Panc1 (cell line): ENCODE results near the gene RNF115. TPM values are rescaled to one million over a fixed set of nuclear protein-coding genes. Genes with fewer than 3 reads are reported as not detected.
"Not testable (repeated sequence)": the region's sequence is repeated elsewhere in the genome, so short reads cannot be mapped to it uniquely, and the experiment has no call there.

Experiments
- ATAC-seq: fragments of 200-7000 bp; cut with Tn5 transposase; 2 replicates; pipeline ENCODE4 v1.9.1; 2020; ENCODE audit warnings: mild to moderate bottlenecking, moderate library complexity
- BruUV-seq: library from RNA; stranded (reverse); fragments of 400-500 nt; replicated peaks from 2 replicates; lab custom pipeline; 2021; lab: Mats Ljungman, UMichigan
- CTCF ChIA-PET: fragments of 300-600 bp; sonication (Branson Sonifier 250); formaldehyde crosslinking; loops from one replicate; lab custom pipeline; 2022; ENCODE audit warnings: antibody characterized with exemption; lab: Charles Lee
- POLR2A ChIA-PET: fragments of 300-600 bp; sonication (Branson Sonifier 250); formaldehyde crosslinking; loops from one replicate; lab custom pipeline; 2022; ENCODE audit warnings: antibody characterized with exemption; lab: Charles Lee
- DNase-seq: peaks from one replicate; pipeline ENCODE4 v3.0.0-alpha.2; 2010; ENCODE audit warnings: low read depth, low spot score
- H3K27ac ChIP-seq: 2 replicates; pipeline ENCODE4 v1.5.1; 2011; ENCODE audit warnings: mild to moderate bottlenecking, low read length, inconsistent platforms
- H3K27me3 ChIP-seq: fragments of 200-500 bp; sonication (Bioruptor generic); 2 replicates; pipeline ENCODE4 v1.6.0; 2014; ENCODE audit warnings: low read length, inconsistent platforms; ENCODE audit not compliant: control insufficient read depth, insufficient read depth
- H3K36me3 ChIP-seq: fragments of 200-500 bp; sonication (Bioruptor generic); 2 replicates; pipeline ENCODE4 v1.5.1; 2014; ENCODE audit warnings: inconsistent platforms, mild to moderate bottlenecking, low read length, moderate library complexity; ENCODE audit not compliant: control insufficient read depth, insufficient read depth
- H3K4me1 ChIP-seq: 2 replicates; pipeline ENCODE4 v1.5.1; 2011; ENCODE audit warnings: inconsistent platforms, mild to moderate bottlenecking, low read length, moderate library complexity; ENCODE audit not compliant: control insufficient read depth, insufficient read depth
- H3K4me3 ChIP-seq, 2 experiments: 2 replicates each; pipeline ENCODE4 v1.5.1; 2011 to 2012; ENCODE audit warnings: low read depth in 2 of 2, low read length in 2 of 2, mild to moderate bottlenecking in 2 of 2, inconsistent platforms in 1 of 2, moderate library complexity in 1 of 2
- H3K9me3 ChIP-seq: fragments of 200-500 bp; sonication (Bioruptor generic); 2 replicates; pipeline ENCODE4 v1.5.1; 2014; ENCODE audit warnings: low read depth, mild to moderate bottlenecking, inconsistent platforms, low read length, moderate library complexity; ENCODE audit not compliant: control insufficient read depth, insufficient read depth
- CTCF ChIP-seq: fragments of 450-650 bp; IDR thresholded peaks from 2 replicates; pipeline ENCODE4 v1.5.1; 2017; ENCODE audit warnings: mild to moderate bottlenecking
- POLR2AphosphoS5 ChIP-seq: IDR thresholded peaks from 2 replicates; pipeline ENCODE4 v1.6.1; 2012; ENCODE audit warnings: mild to moderate bottlenecking, low read depth, low read length, moderate library complexity
- REST ChIP-seq, 2 experiments: IDR thresholded peaks; 2 replicates each; pipeline ENCODE4 v1.6.1; 2011 to 2012; ENCODE audit warnings: low read depth in 2 of 2, control low read depth in 1 of 2, low read length in 1 of 2, mild to moderate bottlenecking in 1 of 2, moderate library complexity in 1 of 2; ENCODE audit not compliant: insufficient read depth in 1 of 2
- SIN3A ChIP-seq: IDR thresholded peaks from 2 replicates; pipeline ENCODE4 v1.6.1; 2012; ENCODE audit warnings: low read depth, mild to moderate bottlenecking, low read length, moderate library complexity, borderline replicate concordance; ENCODE audit not compliant: insufficient read depth
- TCF7L2 ChIP-seq: IDR thresholded peaks from 2 replicates; pipeline ENCODE4 v1.6.1; 2011; ENCODE audit warnings: mild to moderate bottlenecking, low read depth, low read length, inconsistent platforms
- in situ Hi-C: cut with HindIII; loops from 2 replicates; pipeline ENCODE4 v1.10.0; 2016; ENCODE audit warnings: low sequenced_read_pairs, low pct_unique_long_range_greater_than_20kb
- intact Hi-C: fragments of 100-400 bp; cut with micrococcal nuclease; formaldehyde crosslinking; loops from one replicate; pipeline ENCODE4 v1.10.0; 2022; ENCODE audit not compliant: unreplicated experiment
- total RNA-seq: library from RNA; stranded (reverse); gene quantifications from one replicate; pipeline ENCODE4 v1.2.1, GENCODE V29; 2021; ENCODE audit not compliant: unreplicated experiment

The RNF115 gene
- total RNA-seq, 1 experiment from 2014 or later, result 14.5 TPM

DNA sequence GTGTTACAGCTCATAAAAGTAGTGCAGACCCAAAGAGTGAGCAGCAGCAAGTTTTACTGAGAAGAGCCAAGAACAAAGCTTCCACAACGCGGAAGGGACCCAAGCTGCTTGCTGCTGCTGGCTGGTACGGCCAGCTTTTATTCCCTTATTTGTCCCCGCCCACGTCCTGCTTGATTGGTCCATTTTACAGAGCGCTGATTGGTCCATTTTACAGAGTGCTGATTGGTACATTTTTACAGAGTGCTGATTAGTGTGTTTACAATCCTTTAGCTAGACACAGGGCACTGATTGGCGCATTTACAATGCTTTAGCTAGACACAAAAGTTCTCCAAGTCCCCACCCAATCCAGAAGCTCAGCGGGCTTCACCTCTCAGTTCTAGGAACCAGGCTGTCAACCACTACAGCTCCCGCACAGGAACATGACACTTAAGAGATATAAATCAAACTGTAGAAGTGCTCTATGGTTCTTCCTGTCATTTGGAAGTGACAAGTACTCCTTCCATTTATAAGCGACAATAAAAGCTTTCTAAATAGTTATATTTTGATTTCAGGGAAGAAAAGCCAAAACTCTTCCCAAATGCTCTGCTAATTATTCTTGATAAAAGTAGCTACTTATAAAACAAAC lies 28.5 kb downstream of the RNF115 start:
- DNase-seq (no peak), ATAC-seq (no peak)
- no peak overlapping the region for H3K4me3 ChIP-seq
- H3K36me3 ChIP-seq, result no peaks in the 10 kb centered on the region
- no peak for TF ChIP-seq REST (IDR thresholded peaks at IDR 0.05; ENCODE audit: insufficient read depth in 1 of 2, low read depth in 2 of 2, low read length in 1 of 2)
- TF ChIP-seq CTCF, result no peak
- no peak for TF ChIP-seq SIN3A
- TF ChIP-seq POLR2AphosphoS5, result no peak
- no peak for TF ChIP-seq TCF7L2
- ChIA-PET POLR2A (interaction anchor here (0.7 kb wide), 1 partner anchor 10 kb away, joined by 6 read pairs; no protein-coding TSS in a partner anchor), CTCF (no interaction called here)
- H3K27ac ChIP-seq, result no peak overlapping the region
- intact Hi-C loops (no loop called here), in situ Hi-C loops (no loop called here)
- H3K9me3 ChIP-seq, result peaks cover 16% of the 10 kb centered on the region; the same call in 1 of the 2 replicates
- BruUV-seq, result no TSS peak
- no peaks in the 10 kb centered on the region for H3K27me3 ChIP-seq
- H3K4me1 ChIP-seq, result no peaks in the 10 kb centered on the region

DNA sequence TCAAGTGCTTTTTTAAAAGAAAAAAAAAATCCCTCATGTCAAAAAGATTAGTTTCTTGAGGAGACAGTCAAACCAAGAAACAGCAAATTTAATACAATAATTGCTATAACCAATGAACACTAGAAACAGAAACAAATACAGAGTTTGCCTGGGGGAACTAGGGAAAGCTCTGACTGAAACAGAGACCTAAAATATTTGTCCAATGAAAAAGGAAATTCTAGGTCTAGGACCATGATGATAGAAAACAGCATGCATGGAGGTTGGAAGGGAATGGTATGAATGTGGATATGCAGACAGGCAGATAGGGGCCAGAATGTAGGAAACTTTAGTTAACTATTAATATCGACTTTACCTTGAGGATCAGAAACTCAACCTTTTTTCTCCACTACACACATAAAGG lies 31.4 kb downstream of the RNF115 start:
- BruUV-seq, result no TSS peak
- TF ChIP-seq TCF7L2 (no peak), SIN3A (no peak), POLR2AphosphoS5 (no peak), REST (IDR thresholded peaks at IDR 0.05; ENCODE audit: insufficient read depth in 1 of 2, low read depth in 2 of 2, low read length in 1 of 2) (no peak), CTCF (no peak)
- intact Hi-C loops, result no loop called here
- in situ Hi-C loops, result no loop called here
- ChIA-PET CTCF (no interaction called here), POLR2A (interaction anchor here (0.6 kb wide), 1 partner anchor 19 kb away, joined by 3 read pairs; no protein-coding TSS in a partner anchor)
- Histone ChIP-seq H3K9me3 (peaks cover 8% of the 10 kb centered on the region; the same call in 1 of the 2 replicates), H3K4me3 (no peak overlapping the region), H3K4me1 (no peaks in the 10 kb centered on the region), H3K27me3 (no peaks in the 10 kb centered on the region), H3K27ac (no peak overlapping the region), H3K36me3 (no peaks in the 10 kb centered on the region)
- DNase-seq, result no peak
- no peak for ATAC-seq

- H3K9me3 ChIP-seq, CTCF ChIA-PET, BruUV-seq, H3K27ac ChIP-seq, ATAC-seq, H3K36me3 ChIP-seq, intact Hi-C loops, H3K4me1 ChIP-seq, in situ Hi-C loops, DNase-seq, H3K4me3 ChIP-seq, H3K27me3 ChIP-seq: not testable (repeated sequence)
- POLR2A ChIA-PET, result interaction anchor here (0.6 kb wide), 1 partner anchor 18 kb away, joined by 3 read pairs; no protein-coding TSS in a partner anchor
Measured at GRCh38 chr1:145791860-145792259, 32.0 kb downstream of the RNF115 start.
